NCI-H526 (cell line): ENCODE data around the gene AKT3.

ENCODE experiments used
- DNase-seq, 2 experiments: peaks; one replicate each; lab custom pipeline; 2025; lab: John Stamatoyannopoulos, UW

Gene AKT3

GRCh38 chr1:243459059-243459458 lies 391.0 kb downstream of the AKT3 start:
- no peak for DNase-seq

GRCh38 chr1:243457363-243457982 lies 392.6 kb downstream of the AKT3 start:
- no peak for DNase-seq

- no peak for DNase-seq
These were observed 394.0 kb downstream of the AKT3 start for GRCh38 chr1:243455760-243456651.

- no peak for DNase-seq
These were observed 395.6 kb downstream of the AKT3 start for GRCh38 chr1:243454328-243454997.

- DNase-seq = no peak
These were observed 398.0 kb downstream of the AKT3 start for GRCh38 chr1:243452092-243452491.

- no peak for DNase-seq
These were observed 400.7 kb downstream of the AKT3 start for GRCh38 chr1:243449373-243449772.

- DNase-seq = no peak
These were observed 402.2 kb downstream of the AKT3 start for GRCh38 chr1:243447844-243448243.

GRCh38 chr1:243447347-243447746 lies 402.7 kb downstream of the AKT3 start:
- DNase-seq = no peak

- DNase-seq = no peak
These were observed 406.5 kb downstream of the AKT3 start for GRCh38 chr1:243443557-243443956.

- no peak for DNase-seq
These were observed 408.4 kb downstream of the AKT3 start for GRCh38 chr1:243441601-243442000.

- DNase-seq = no peak
These were observed 409.6 kb downstream of the AKT3 start for GRCh38 chr1:243440406-243440805.

- no peak for DNase-seq
These were observed 411.2 kb downstream of the AKT3 start for GRCh38 chr1:243438815-243439214.
